HCT116 (cell line): ENCODE results near the gene NOTUM. TPM values are rescaled to one million over a fixed set of nuclear protein-coding genes. Genes with fewer than 3 reads are reported as not detected.

Source experiments
- ATAC-seq: fragments of 200-7000 bp; cut with Tn5 transposase; 2 replicates; pipeline ENCODE4 v1.9.1; 2020; ENCODE audit warnings: mild to moderate bottlenecking, moderate library complexity
- BruUV-seq: library from RNA; stranded (reverse); fragments of 400-500 nt; replicated peaks from 2 replicates; lab custom pipeline; 2021; lab: Mats Ljungman, UMichigan
- CTCF ChIA-PET: fragments of 300-600 bp; sonication (Branson Sonifier 250); formaldehyde crosslinking; loops from one replicate; lab custom pipeline; 2021; ENCODE audit warnings: antibody characterized with exemption; lab: Charles Lee
- POLR2A ChIA-PET: fragments of 300-600, 350-600 bp; sonication (Branson Sonifier 250); formaldehyde crosslinking; loops from one replicate; lab custom pipeline; 2021; ENCODE audit warnings: antibody characterized with exemption; lab: Charles Lee
- RAD21 ChIA-PET, 2 experiments: fragments of 300-600 bp; sonication (Branson Sonifier 250); formaldehyde crosslinking; loops; one replicate each; lab custom pipeline; 2023; ENCODE audit warnings: low total read pairs in 2 of 2; ENCODE audit not compliant: uncharacterized antibody in 2 of 2, unreplicated experiment in 2 of 2, low non-redundant PET in 1 of 2; lab: Charles Lee
- DNase-seq: peaks from one replicate; pipeline ENCODE4 v3.0.0-alpha.2; 2010; ENCODE audit warnings: low read depth, low spot score
- H2AFZ ChIP-seq: fragments of 200-600 bp; shearing (Covaris generic), sonication (generic); 2 replicates; pipeline ENCODE4 v1.6.1; 2017; ENCODE audit warnings: low read depth, mixed run types, mixed read lengths, antibody characterized with exemption, low read length; ENCODE audit not compliant: poor library complexity, severe bottlenecking
- H3K27ac ChIP-seq: 2 replicates; pipeline ENCODE4 v1.5.1; 2012; ENCODE audit warnings: low read depth, low read length
- H3K27me3 ChIP-seq: fragments of 200-600 bp; sonication (generic); 2 replicates; pipeline ENCODE4 v1.6.1; 2016; ENCODE audit warnings: mixed run types, low read length, mixed read lengths; ENCODE audit not compliant: insufficient read depth
- H3K36me3 ChIP-seq, 2 experiments: fragments of 200-500 bp in 1 of 2; fragments of 200-600 bp in 1 of 2; sonication (Bioruptor generic) in 1 of 2; sonication (generic) in 1 of 2; 2 replicates each; pipeline versions ENCODE4 v1.5.1 to v1.6.1; 2014 to 2016; ENCODE audit warnings: low read length in 2 of 2, inconsistent platforms in 1 of 2, mixed read lengths in 1 of 2, mixed run types in 1 of 2; ENCODE audit not compliant: insufficient read depth in 2 of 2, control insufficient read depth in 1 of 2
- H3K4me1 ChIP-seq, 2 experiments: fragments of 200-600 bp in 1 of 2; sonication (generic) in 1 of 2; 2 replicates each; pipeline versions ENCODE4 v1.5.1 to v1.6.1; 2012 to 2017; ENCODE audit warnings: low read length in 2 of 2, inconsistent platforms in 1 of 2, mild to moderate bottlenecking in 1 of 2, mixed read lengths in 1 of 2, mixed run types in 1 of 2, moderate library complexity in 1 of 2; ENCODE audit not compliant: insufficient read depth in 2 of 2, control insufficient read depth in 1 of 2
- H3K4me2 ChIP-seq: fragments of 200-600 bp; sonication (generic); 2 replicates; pipeline ENCODE4 v1.6.1; 2017; ENCODE audit warnings: mixed run types, low read length, mixed read lengths
- H3K4me3 ChIP-seq, 2 experiments: fragments of 200-600 bp in 1 of 2; sonication (generic) in 1 of 2; replicated peaks in 1 of 2; 2 replicates each; pipeline ENCODE4 v1.5.1; 2011 to 2016; ENCODE audit warnings: low read length in 2 of 2, control low read depth in 1 of 2, low read depth in 1 of 2, mild to moderate bottlenecking in 1 of 2, mixed read lengths in 1 of 2, mixed run types in 1 of 2
- H3K79me2 ChIP-seq: fragments of 200-600 bp; sonication (generic); 2 replicates; pipeline ENCODE4 v1.6.1; 2017; ENCODE audit warnings: mild to moderate bottlenecking, mixed run types, low read length, moderate library complexity, mixed read lengths; ENCODE audit not compliant: insufficient read depth
- H3K9ac ChIP-seq: fragments of 200-600 bp; sonication (generic); 2 replicates; pipeline ENCODE4 v1.6.1; 2016; ENCODE audit warnings: low read length, mixed read lengths
- H3K9me2 ChIP-seq: fragments of 200-600 bp; sonication (generic), shearing (Covaris generic); 2 replicates; pipeline ENCODE4 v1.6.1; 2017; ENCODE audit warnings: mixed run types, mild to moderate bottlenecking, moderate library complexity; ENCODE audit not compliant: insufficient read depth
- H3K9me3 ChIP-seq, 2 experiments: fragments of 200-500 bp in 1 of 2; fragments of 200-600 bp in 1 of 2; sonication (Bioruptor generic) in 1 of 2; sonication (generic) in 1 of 2; 2 replicates each; pipeline ENCODE4 v1.6.1; 2014 to 2017; ENCODE audit warnings: low read length in 2 of 2, mixed read lengths in 2 of 2, inconsistent platforms in 1 of 2, low read depth in 1 of 2, mild to moderate bottlenecking in 1 of 2, mixed run types in 1 of 2, moderate library complexity in 1 of 2; ENCODE audit not compliant: control insufficient read depth in 1 of 2, insufficient read depth in 1 of 2
- H4K20me1 ChIP-seq: fragments of 200-600 bp; sonication (generic), shearing (Covaris generic); 2 replicates; pipeline ENCODE4 v1.6.1; 2017; ENCODE audit warnings: mixed run types, mild to moderate bottlenecking, moderate library complexity; ENCODE audit not compliant: insufficient read depth
- ELF1 ChIP-seq: IDR thresholded peaks from 2 replicates; pipeline ENCODE4 v1.6.1; 2012; ENCODE audit warnings: low read depth, borderline replicate concordance
- EZH2 ChIP-seq: fragments of 200-600 bp; sonication (generic); IDR thresholded peaks from 2 replicates; pipeline ENCODE4 v1.6.1; 2017; ENCODE audit warnings: antibody characterized with exemption, mixed run types
- REST ChIP-seq: IDR thresholded peaks from 2 replicates; pipeline ENCODE4 v1.6.1; 2012; ENCODE audit warnings: low read depth
- ZNF274 ChIP-seq: fragments of 200-500 bp; sonication (Bioruptor generic); IDR thresholded peaks from 2 replicates; pipeline ENCODE4 v1.6.1; 2014; ENCODE audit warnings: mild to moderate bottlenecking, low read depth, low read length, inconsistent platforms
- intact Hi-C: fragments of 100-400 bp; cut with micrococcal nuclease; formaldehyde crosslinking; loops from 2 replicates; pipeline ENCODE4 v1.10.0; 2022
- total RNA-seq: library from RNA; stranded (reverse); gene quantifications from one replicate; pipeline ENCODE4 v1.2.1, GENCODE V29; 2021; ENCODE audit not compliant: unreplicated experiment
- TF ChIP-seq, protein P1 (sequence below), 3 experiments: fragments of 200-600 bp in 1 of 3; sonication (generic) in 1 of 3; IDR thresholded peaks in 2 of 3; conservative IDR thresholded peaks in 1 of 3; 2 replicates each; pipeline ENCODE4 v1.5.1; 2012 to 2017; ENCODE audit warnings: low read depth in 2 of 3, low read length in 2 of 3, antibody characterized with exemption in 1 of 3, borderline replicate concordance in 1 of 3, control low read depth in 1 of 3, mild to moderate bottlenecking in 1 of 3, mixed read lengths in 1 of 3, mixed run types in 1 of 3, moderate library complexity in 1 of 3; ENCODE audit not compliant: insufficient read depth in 1 of 3

The NOTUM gene
- total RNA-seq, 1 experiment from 2014 or later: 12.5 TPM

GRCh38 chr17:82006468-82007227 is 45.7 kb upstream of the NOTUM start:
- no peaks in the 10 kb centered on the region for H3K9me2 ChIP-seq
- POLR2A ChIA-PET: no interaction called here
- no peaks in the 10 kb centered on the region for H3K27me3 ChIP-seq
- intact Hi-C loops: no loop called here
- TF ChIP-seq ZNF274: no peak
- TF ChIP-seq EZH2: no peak
- TF ChIP-seq, protein P1, sequence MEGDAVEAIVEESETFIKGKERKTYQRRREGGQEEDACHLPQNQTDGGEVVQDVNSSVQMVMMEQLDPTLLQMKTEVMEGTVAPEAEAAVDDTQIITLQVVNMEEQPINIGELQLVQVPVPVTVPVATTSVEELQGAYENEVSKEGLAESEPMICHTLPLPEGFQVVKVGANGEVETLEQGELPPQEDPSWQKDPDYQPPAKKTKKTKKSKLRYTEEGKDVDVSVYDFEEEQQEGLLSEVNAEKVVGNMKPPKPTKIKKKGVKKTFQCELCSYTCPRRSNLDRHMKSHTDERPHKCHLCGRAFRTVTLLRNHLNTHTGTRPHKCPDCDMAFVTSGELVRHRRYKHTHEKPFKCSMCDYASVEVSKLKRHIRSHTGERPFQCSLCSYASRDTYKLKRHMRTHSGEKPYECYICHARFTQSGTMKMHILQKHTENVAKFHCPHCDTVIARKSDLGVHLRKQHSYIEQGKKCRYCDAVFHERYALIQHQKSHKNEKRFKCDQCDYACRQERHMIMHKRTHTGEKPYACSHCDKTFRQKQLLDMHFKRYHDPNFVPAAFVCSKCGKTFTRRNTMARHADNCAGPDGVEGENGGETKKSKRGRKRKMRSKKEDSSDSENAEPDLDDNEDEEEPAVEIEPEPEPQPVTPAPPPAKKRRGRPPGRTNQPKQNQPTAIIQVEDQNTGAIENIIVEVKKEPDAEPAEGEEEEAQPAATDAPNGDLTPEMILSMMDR (IDR thresholded peaks at IDR 0.05 in 2 of 3, conservative IDR thresholded peaks at IDR 0.05 in 1 of 3; ENCODE audit: borderline replicate concordance in 1 of 3, insufficient read depth in 1 of 3, low read depth in 2 of 3, low read length in 2 of 3): no peak
- TF ChIP-seq ELF1: no peak
- no peak for TF ChIP-seq REST
- no peaks in the 10 kb centered on the region for H4K20me1 ChIP-seq
- ATAC-seq (no peak), DNase-seq (no peak)
- peaks cover 32 to 39% of the 10 kb centered on the region in 2 experiments for H3K4me1 ChIP-seq
- no peaks in the 10 kb centered on the region for H3K9me3 ChIP-seq
- no peak overlapping the region for H3K4me2 ChIP-seq
- no peak overlapping the region for H2AFZ ChIP-seq
- RAD21 ChIA-PET: no interaction called here
- CTCF ChIA-PET: no interaction called here
- H3K4me3 ChIP-seq: no peak overlapping the region
- H3K79me2 ChIP-seq: no peaks in the 10 kb centered on the region
- H3K36me3 ChIP-seq: no peaks in the 10 kb centered on the region
- H3K27ac ChIP-seq: peak overlapping the region; percentile 10; the same call in 1 of the 2 replicates
- peak overlapping the region; percentile 11; the same call in 1 of the 2 replicates for H3K9ac ChIP-seq
- BruUV-seq: no TSS peak
